ENCODE results near the gene ODAD3.

DNA sequence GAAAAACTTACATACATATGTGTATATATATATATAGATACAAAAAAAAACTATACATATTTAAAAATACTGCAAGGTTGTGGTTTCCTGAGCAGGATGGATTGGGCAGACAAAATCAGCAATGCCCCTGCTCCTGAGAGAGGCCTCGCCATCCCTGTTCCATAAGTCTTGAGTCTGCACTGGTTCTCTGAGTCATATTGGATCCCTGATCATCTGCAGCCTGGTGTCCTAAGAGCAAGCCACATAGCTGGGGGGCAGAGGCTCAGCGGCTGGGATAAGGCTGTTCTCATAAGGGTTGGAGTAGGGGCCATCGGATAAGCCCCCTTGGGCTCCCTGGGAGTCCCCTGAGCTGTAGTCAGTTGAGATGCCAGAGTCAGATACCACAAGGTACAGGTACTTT, 57.2 kb downstream of the ODAD3 start:
- TF ChIP-seq, protein P1, sequence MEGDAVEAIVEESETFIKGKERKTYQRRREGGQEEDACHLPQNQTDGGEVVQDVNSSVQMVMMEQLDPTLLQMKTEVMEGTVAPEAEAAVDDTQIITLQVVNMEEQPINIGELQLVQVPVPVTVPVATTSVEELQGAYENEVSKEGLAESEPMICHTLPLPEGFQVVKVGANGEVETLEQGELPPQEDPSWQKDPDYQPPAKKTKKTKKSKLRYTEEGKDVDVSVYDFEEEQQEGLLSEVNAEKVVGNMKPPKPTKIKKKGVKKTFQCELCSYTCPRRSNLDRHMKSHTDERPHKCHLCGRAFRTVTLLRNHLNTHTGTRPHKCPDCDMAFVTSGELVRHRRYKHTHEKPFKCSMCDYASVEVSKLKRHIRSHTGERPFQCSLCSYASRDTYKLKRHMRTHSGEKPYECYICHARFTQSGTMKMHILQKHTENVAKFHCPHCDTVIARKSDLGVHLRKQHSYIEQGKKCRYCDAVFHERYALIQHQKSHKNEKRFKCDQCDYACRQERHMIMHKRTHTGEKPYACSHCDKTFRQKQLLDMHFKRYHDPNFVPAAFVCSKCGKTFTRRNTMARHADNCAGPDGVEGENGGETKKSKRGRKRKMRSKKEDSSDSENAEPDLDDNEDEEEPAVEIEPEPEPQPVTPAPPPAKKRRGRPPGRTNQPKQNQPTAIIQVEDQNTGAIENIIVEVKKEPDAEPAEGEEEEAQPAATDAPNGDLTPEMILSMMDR (conservative IDR thresholded peaks at IDR 0.05), result no peak
- no peak for TF ChIP-seq ZFX (IDR thresholded peaks at IDR 0.05)

All from C4-2B (cell line).